HepG2 (cell line): Measurements from ENCODE around the gene SERBP1. TPM values are rescaled to one million over a fixed set of nuclear protein-coding genes. Genes with fewer than 3 reads are reported as not detected.

Source experiments
- AKAP8 ChIP-seq: sonication (generic); formaldehyde crosslinking; IDR thresholded peaks from 2 replicates; pipeline ENCODE4 v1.5.1; 2020; ENCODE audit warnings: mild to moderate bottlenecking, missing genetic modification reagents
- ARID4A ChIP-seq: sonication (generic); formaldehyde crosslinking; IDR thresholded peaks from 2 replicates; pipeline ENCODE4 v1.5.0; 2020; ENCODE audit warnings: mild to moderate bottlenecking, missing genetic modification reagents, borderline replicate concordance
- ATF7-NPFF ChIP-seq: sonication (generic); formaldehyde crosslinking; IDR thresholded peaks from 2 replicates; pipeline ENCODE4 v1.8.1; 2023; ENCODE audit warnings: mild to moderate bottlenecking, low read depth, missing genetic modification reagents, moderate library complexity
- CAMTA2 ChIP-seq: sonication (generic); formaldehyde crosslinking; IDR thresholded peaks from 2 replicates; pipeline ENCODE4 v1.4.0; 2020; ENCODE audit warnings: mild to moderate bottlenecking, missing genetic modification reagents, borderline replicate concordance
- HHEX ChIP-seq: IDR thresholded peaks from 2 replicates; pipeline ENCODE4 v1.6.1; 2016; ENCODE audit warnings: control low read depth
- ISX ChIP-seq: sonication (generic); formaldehyde crosslinking; conservative IDR thresholded peaks from 2 replicates; pipeline ENCODE4 v1.5.0; 2020; ENCODE audit warnings: missing genetic modification reagents
- KDM2A ChIP-seq: sonication (generic); formaldehyde crosslinking; IDR thresholded peaks from 2 replicates; pipeline ENCODE4 v1.4.0; 2020; ENCODE audit warnings: low read depth, missing genetic modification reagents, borderline replicate concordance
- MEIS2 ChIP-seq: sonication (generic); formaldehyde crosslinking; IDR thresholded peaks from 2 replicates; pipeline ENCODE4 v1.9.0; 2021; ENCODE audit warnings: mild to moderate bottlenecking, missing genetic modification reagents
- MYC ChIP-seq: sonication (generic); formaldehyde crosslinking; IDR thresholded peaks from 2 replicates; pipeline ENCODE4 v1.9.0; 2021; ENCODE audit warnings: missing genetic modification reagents, borderline replicate concordance
- NCOR1 ChIP-seq: fragments of 200-600 bp; sonication (generic); IDR thresholded peaks from 2 replicates; pipeline ENCODE4 v1.7.0; 2017; ENCODE audit warnings: antibody characterized with exemption, low read length, borderline replicate concordance
- PATZ1 ChIP-seq: sonication (generic); formaldehyde crosslinking; IDR thresholded peaks from 2 replicates; pipeline ENCODE4 v1.4.0; 2020; ENCODE audit warnings: missing genetic modification reagents
- SMAD3 ChIP-seq: sonication (generic); formaldehyde crosslinking; IDR thresholded peaks from 2 replicates; pipeline ENCODE4 v1.4.0; 2020; ENCODE audit warnings: missing genetic modification reagents
- TGIF2 ChIP-seq: IDR thresholded peaks from 2 replicates; pipeline ENCODE4 v1.6.1; 2016; ENCODE audit warnings: control low read depth, missing compliant biosample characterization
- ZBTB38 ChIP-seq: sonication (generic); formaldehyde crosslinking; IDR thresholded peaks from 2 replicates; pipeline ENCODE4 v1.5.1; 2020; ENCODE audit warnings: mild to moderate bottlenecking, missing genetic modification reagents
- ZNF501 ChIP-seq: sonication (generic); formaldehyde crosslinking; IDR thresholded peaks from 2 replicates; pipeline ENCODE4 v1.5.1; 2020; ENCODE audit warnings: mild to moderate bottlenecking, moderate library complexity, missing genetic modification reagents
- ZNF616 ChIP-seq: sonication (generic); formaldehyde crosslinking; IDR thresholded peaks from 2 replicates; pipeline ENCODE4 v1.5.0; 2020; ENCODE audit warnings: low read depth, mild to moderate bottlenecking, missing genetic modification reagents
- polyA plus RNA-seq, 8 experiments: library from polyadenylated mRNA; depleted of rRNA in 3 of 8; stranded (reverse) in 7 of 8; unstranded in 1 of 8; fragments of >200 nt; fragmentation: Illumina TruSeq in 4 of 8; extraction: Trizol in 4 of 8; gene quantifications; 2 replicates each; pipeline versions ENCODE4 v1.2.1 to v1.2.3, GENCODE V29; 2011 to 2016; ENCODE audit warnings: low read depth in 4 of 8, missing spikeins in 1 of 8, mixed read lengths in 1 of 8; ENCODE audit not compliant: insufficient read depth in 1 of 8
- total RNA-seq, 5 experiments: library from RNA; depleted of rRNA; stranded (reverse); fragments of >200 nt; fragmentation: Illumina TruSeq; extraction: Trizol; gene quantifications; 2 replicates each; pipeline ENCODE4 v1.2.3, GENCODE V29; 2016; ENCODE audit warnings: low read depth in 1 of 5
- TF ChIP-seq, protein P1 (sequence below): IDR thresholded peaks from 2 replicates; pipeline ENCODE4 v1.6.1; 2016; ENCODE audit warnings: low read depth, control low read depth

The SERBP1 gene
- total and polyA plus RNA-seq, 2 of the 13 experiments (the other 11 are each of a cell fraction or from before 2014, with no cell fraction given), result 175 to 281 TPM

DNA sequence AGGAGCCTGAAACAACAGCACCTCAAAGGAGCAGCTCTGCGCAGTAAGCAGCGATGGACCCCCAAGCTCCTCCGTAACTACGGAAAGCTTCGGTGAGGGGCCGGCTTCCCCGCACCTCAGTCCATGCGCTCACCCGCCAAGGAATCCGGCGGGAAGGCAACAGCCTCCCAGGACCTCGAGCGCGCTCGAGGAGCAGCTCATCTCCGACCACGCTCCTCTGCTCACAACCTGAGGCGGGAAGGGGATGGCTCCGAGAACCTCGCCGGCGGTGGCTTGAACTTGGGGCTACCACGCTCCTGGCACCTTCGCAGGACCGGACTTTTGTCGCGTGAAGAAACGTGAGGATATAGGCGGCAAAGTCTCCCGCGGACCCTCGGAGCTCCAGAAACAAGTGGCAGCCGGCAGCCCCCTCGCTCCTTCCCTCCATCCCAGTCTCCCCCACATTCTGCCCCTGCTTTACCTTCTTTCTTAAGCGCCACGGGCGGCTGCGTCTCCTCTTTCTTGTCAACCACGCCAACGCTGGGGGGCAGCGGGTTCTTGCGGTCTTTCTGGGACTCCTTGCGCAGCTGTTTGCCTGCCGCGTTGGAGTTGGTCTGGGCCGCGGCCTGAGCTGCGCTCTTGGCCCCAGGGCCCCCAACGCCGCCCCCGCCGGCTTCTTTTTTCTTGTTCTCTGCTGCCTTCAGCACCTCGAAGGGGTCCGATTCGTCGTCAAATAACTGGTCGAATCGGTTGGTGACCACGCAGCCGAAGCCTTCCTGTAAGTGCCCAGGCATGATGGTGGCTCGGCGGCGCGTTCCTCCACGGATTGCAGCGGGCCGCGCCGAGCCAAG lies 459 bp downstream of the SERBP1 start (continued):
- TF ChIP-seq ARID4A (CRISPR knock-in tag), result 0 out of 2 replicates have a peak, but pooled peaks have one; percentile 8
- peak; percentile 86; the same call in 1 of the 2 replicates for TF ChIP-seq SMAD3 (CRISPR knock-in tag)
- no peak for TF ChIP-seq CAMTA2 (CRISPR knock-in tag)
- no peak; the same call in 1 of the 2 replicates for TF ChIP-seq ATF7-NPFF (CRISPR knock-in tag)
- no peak; the same call in 1 of the 2 replicates for TF ChIP-seq KDM2A (CRISPR knock-in tag)
- peak; percentile 3; the same call in 1 of the 2 replicates for TF ChIP-seq MYC (CRISPR knock-in tag)
- no peak for TF ChIP-seq NCOR1
- peak; percentile 2; the same call in 1 of the 2 replicates for TF ChIP-seq ZNF501 (CRISPR knock-in tag)
- 0 out of 2 replicates have a peak, but pooled peaks have one; percentile 63 for TF ChIP-seq AKAP8
- no peak for TF ChIP-seq HHEX (CRISPR knock-in tag)
- TF ChIP-seq TGIF2 (CRISPR knock-in tag), result no peak
- TF ChIP-seq, protein P1, sequence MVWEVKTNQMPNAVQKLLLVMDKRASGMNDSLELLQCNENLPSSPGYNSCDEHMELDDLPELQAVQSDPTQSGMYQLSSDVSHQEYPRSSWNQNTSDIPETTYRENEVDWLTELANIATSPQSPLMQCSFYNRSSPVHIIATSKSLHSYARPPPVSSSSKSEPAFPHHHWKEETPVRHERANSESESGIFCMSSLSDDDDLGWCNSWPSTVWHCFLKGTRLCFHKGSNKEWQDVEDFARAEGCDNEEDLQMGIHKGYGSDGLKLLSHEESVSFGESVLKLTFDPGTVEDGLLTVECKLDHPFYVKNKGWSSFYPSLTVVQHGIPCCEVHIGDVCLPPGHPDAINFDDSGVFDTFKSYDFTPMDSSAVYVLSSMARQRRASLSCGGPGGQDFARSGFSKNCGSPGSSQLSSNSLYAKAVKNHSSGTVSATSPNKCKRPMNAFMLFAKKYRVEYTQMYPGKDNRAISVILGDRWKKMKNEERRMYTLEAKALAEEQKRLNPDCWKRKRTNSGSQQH, result 0 out of 2 replicates have a peak, but pooled peaks have one; percentile 12
- peak; percentile 7; the same call in 1 of the 2 replicates for TF ChIP-seq ZNF616
- TF ChIP-seq PATZ1 (CRISPR knock-in tag), result peak; percentile 62
- no peak for TF ChIP-seq ZBTB38 (CRISPR knock-in tag)
- 0 out of 2 replicates have a peak, but pooled peaks have one; percentile 41 for TF ChIP-seq MEIS2 (CRISPR knock-in tag)
- no peak for TF ChIP-seq ISX (CRISPR knock-in tag)
- TF ChIP-seq, all 625 proteins: peak for 61
